Measurements from ENCODE around the gene ATCAY. TPM values are rescaled to one million over a fixed set of nuclear protein-coding genes. Genes with fewer than 3 reads are reported as not detected.

ATCAY gene
- total RNA-seq, 1 donor, result not detected

DNA sequence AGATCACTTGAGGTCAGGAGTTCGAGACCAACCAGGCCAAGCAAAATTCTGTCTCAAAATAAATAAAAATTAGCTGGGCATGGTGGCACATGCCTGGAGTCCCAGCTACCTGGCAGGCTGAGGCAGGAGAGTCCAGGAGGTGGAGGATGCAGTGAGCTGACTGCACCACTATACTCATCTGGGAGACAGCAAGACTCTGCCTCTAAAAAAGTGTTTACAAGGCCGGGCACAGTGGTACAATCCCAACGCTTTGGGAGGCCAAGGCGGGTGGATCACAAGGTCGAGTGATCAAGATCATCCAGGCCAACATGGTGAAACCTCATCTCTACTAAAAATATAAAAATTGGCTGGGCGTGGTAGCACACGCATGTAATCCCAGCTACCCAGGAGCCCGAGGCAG is 94.7 kb downstream of the ATCAY start:
- H3K79me2 ChIP-seq (ENCODE audit: insufficient read depth, low read length), result peaks cover 56% of the 10 kb centered on the region
- H3K4me2 ChIP-seq (ENCODE audit: insufficient read depth, low read length), result no peak overlapping the region
- H3K4me3 ChIP-seq (ENCODE audit: insufficient read depth, low read length), result no peak overlapping the region
- H2AFZ ChIP-seq (ENCODE audit: low read length), result no peak overlapping the region
- H3K36me3 ChIP-seq (ENCODE audit: insufficient read depth, low read length), result peaks cover 55% of the 10 kb centered on the region
- H3K27ac ChIP-seq (ENCODE audit: low read depth, low read length), result no peak overlapping the region
- H3K4me1 ChIP-seq (ENCODE audit: insufficient read depth, low read length), result peaks cover 3% of the 10 kb centered on the region
- H4K20me1 ChIP-seq (ENCODE audit: insufficient read depth, low read length), result peaks cover 58% of the 10 kb centered on the region
- TF ChIP-seq, protein P1, sequence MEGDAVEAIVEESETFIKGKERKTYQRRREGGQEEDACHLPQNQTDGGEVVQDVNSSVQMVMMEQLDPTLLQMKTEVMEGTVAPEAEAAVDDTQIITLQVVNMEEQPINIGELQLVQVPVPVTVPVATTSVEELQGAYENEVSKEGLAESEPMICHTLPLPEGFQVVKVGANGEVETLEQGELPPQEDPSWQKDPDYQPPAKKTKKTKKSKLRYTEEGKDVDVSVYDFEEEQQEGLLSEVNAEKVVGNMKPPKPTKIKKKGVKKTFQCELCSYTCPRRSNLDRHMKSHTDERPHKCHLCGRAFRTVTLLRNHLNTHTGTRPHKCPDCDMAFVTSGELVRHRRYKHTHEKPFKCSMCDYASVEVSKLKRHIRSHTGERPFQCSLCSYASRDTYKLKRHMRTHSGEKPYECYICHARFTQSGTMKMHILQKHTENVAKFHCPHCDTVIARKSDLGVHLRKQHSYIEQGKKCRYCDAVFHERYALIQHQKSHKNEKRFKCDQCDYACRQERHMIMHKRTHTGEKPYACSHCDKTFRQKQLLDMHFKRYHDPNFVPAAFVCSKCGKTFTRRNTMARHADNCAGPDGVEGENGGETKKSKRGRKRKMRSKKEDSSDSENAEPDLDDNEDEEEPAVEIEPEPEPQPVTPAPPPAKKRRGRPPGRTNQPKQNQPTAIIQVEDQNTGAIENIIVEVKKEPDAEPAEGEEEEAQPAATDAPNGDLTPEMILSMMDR (IDR thresholded peaks at IDR 0.05; ENCODE audit: extremely low read depth, low read depth, low read length), result no peak
- no peaks in the 10 kb centered on the region for H3K27me3 ChIP-seq (ENCODE audit: insufficient read depth, low read length)
- DNase-seq (ENCODE audit: insufficient read length, low spot score, missing footprints), result no peak
- H3K9me3 ChIP-seq (ENCODE audit: low read depth, low read length), result no peaks in the 10 kb centered on the region

DNA sequence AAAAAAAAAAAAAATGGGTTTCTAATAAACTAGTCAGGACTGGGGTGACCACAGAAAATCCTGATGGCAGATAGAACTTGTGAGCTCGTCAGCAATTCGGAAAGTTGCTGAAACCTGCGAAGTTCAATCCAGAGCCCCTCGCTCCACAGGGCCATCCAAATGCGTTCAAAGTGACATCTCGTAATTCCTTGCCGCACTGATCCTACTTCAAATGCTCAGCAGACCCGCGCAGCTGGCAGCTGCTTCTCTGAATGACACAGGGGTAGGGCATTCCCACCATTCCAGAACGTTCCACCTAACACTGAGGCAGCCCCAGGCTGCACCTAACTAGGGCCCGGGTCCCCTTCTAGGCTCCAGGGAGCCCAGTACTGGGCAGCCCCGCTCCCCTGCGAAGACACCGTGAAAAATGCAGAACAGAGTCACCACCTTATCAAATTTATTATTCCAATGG is 95.2 kb downstream of the ATCAY start:
- Histone ChIP-seq H3K27me3 (ENCODE audit: insufficient read depth, low read length) (no peaks in the 10 kb centered on the region), H3K79me2 (ENCODE audit: insufficient read depth, low read length) (peaks cover 56% of the 10 kb centered on the region), H4K20me1 (ENCODE audit: insufficient read depth, low read length) (peaks cover 62% of the 10 kb centered on the region), H3K9me3 (ENCODE audit: low read depth, low read length) (no peaks in the 10 kb centered on the region), H3K36me3 (ENCODE audit: insufficient read depth, low read length) (peaks cover 60% of the 10 kb centered on the region), H3K4me1 (ENCODE audit: insufficient read depth, low read length) (peaks cover 3% of the 10 kb centered on the region), H2AFZ (ENCODE audit: low read length) (no peak overlapping the region), H3K4me2 (ENCODE audit: insufficient read depth, low read length) (no peak overlapping the region), H3K27ac (ENCODE audit: low read depth, low read length) (no peak overlapping the region), H3K4me3 (ENCODE audit: insufficient read depth, low read length) (no peak overlapping the region)
- TF ChIP-seq, protein P1 (IDR thresholded peaks at IDR 0.05; ENCODE audit: extremely low read depth, low read depth, low read length), result no peak
- DNase-seq (ENCODE audit: insufficient read length, low spot score, missing footprints), result peak; percentile 55

GRCh38 chr19:3976495-3977241 is 96.2 kb downstream of the ATCAY start:
- peaks cover 64% of the 10 kb centered on the region for H3K79me2 ChIP-seq (ENCODE audit: insufficient read depth, low read length)
- H3K36me3 ChIP-seq (ENCODE audit: insufficient read depth, low read length), result peaks cover 70% of the 10 kb centered on the region
- no peak overlapping the region for H2AFZ ChIP-seq (ENCODE audit: low read length)
- TF ChIP-seq, protein P1 (IDR thresholded peaks at IDR 0.05; ENCODE audit: extremely low read depth, low read depth, low read length), result no peak
- H3K4me1 ChIP-seq (ENCODE audit: insufficient read depth, low read length), result no peaks in the 10 kb centered on the region
- H4K20me1 ChIP-seq (ENCODE audit: insufficient read depth, low read length), result peaks cover 67% of the 10 kb centered on the region
- no peaks in the 10 kb centered on the region for H3K27me3 ChIP-seq (ENCODE audit: insufficient read depth, low read length)
- no peaks in the 10 kb centered on the region for H3K9me3 ChIP-seq (ENCODE audit: low read depth, low read length)
- no peak overlapping the region for H3K4me2 ChIP-seq (ENCODE audit: insufficient read depth, low read length)
- peak; percentile 94 for DNase-seq (ENCODE audit: insufficient read length, low spot score, missing footprints)
- no peak overlapping the region for H3K4me3 ChIP-seq (ENCODE audit: insufficient read depth, low read length)
- no peak overlapping the region for H3K27ac ChIP-seq (ENCODE audit: low read depth, low read length)

Small RNAs within 50 kb of the gene (small RNA-seq; reads per million reads assigned to genes)
- gene RN7SL202P, result not detected

Other genes with a start within 250 kb of the ATCAY start
- gene PIP5K1C, start 180.2 kb upstream of the ATCAY start, total RNA-seq, result 30.4 and 31.5 TPM in 2 replicates
- not detected in 2 replicates for gene TJP3, start 172.3 kb upstream of the ATCAY start, total RNA-seq
- 22.4 and 24.2 TPM in 2 replicates for gene APBA3, start 119.0 kb upstream of the ATCAY start, total RNA-seq
- 41.6 and 44.8 TPM in 2 replicates for gene MRPL54, start 118.0 kb upstream of the ATCAY start, total RNA-seq
- gene RAX2, start 108.5 kb upstream of the ATCAY start, total RNA-seq, result not detected in 2 replicates
- not detected in 2 replicates for gene MATK, start 94.3 kb upstream of the ATCAY start, total RNA-seq
- not detected in 2 replicates for gene ZFR2, start 11.6 kb upstream of the ATCAY start, total RNA-seq
- not detected in 2 replicates for gene NMRK2, start 52.4 kb downstream of the ATCAY start, total RNA-seq
- 122 and 131 TPM in 2 replicates for gene DAPK3, start 90.4 kb downstream of the ATCAY start, total RNA-seq
- gene EEF2, start 104.8 kb downstream of the ATCAY start, total RNA-seq, result 2,656 and 2,968 TPM in 2 replicates
- 14.7 and 21.4 TPM in 2 replicates for gene PIAS4, start 127.1 kb downstream of the ATCAY start, total RNA-seq
- gene ZBTB7A, start 186.2 kb downstream of the ATCAY start, total RNA-seq, result 38.6 and 42.7 TPM in 2 replicates
- 221 and 233 TPM in 2 replicates for gene MAP2K2, start 243.4 kb downstream of the ATCAY start, total RNA-seq

All from osteoblast (primary cell).